Bronchus fibroblast of lung (primary cell): Measurements from ENCODE around the gene DROSHA. TPM values are rescaled to one million over a fixed set of nuclear protein-coding genes. Genes with fewer than 3 reads are reported as not detected.

Source experiments
- total RNA-seq: library from RNA; depleted of rRNA; stranded (reverse); fragments of >200 nt; gene quantifications from 2 replicates; pipeline ENCODE4 v1.2.3, GENCODE V29; 2015

Gene DROSHA
- 30.6 and 43.9 TPM in 2 replicates for total RNA-seq

GRCh38 chr5:31531888-31532547, at the start of gene DROSHA, which contains the start of gene C5orf22:
Gene DROSHA, minus strand, starts transcription at chr5:31532093. Its CDS starts 3,034 bp downstream, at chr5:31529059.
Gene C5orf22, plus strand, starts transcription at chr5:31532301. Its CDS starts 92 bp downstream, at chr5:31532393.

Other genes starting within 250 kb of the DROSHA start
- gene C5orf22, start 208 bp upstream of the DROSHA start, total RNA-seq = 12.8 and 12.9 TPM in 2 replicates
- 0.50 and 1.3 TPM in 2 replicates for gene PDZD2, start 107.0 kb upstream of the DROSHA start, total RNA-seq